Activated CD4-positive, alpha-beta T cell treated with anti-CD3 and anti-CD28 coated beads for 48 hours (primary cell): ENCODE results near the gene CACNB2.
"Not testable (repeated sequence)": the region's sequence is repeated elsewhere in the genome, so short reads cannot be mapped to it uniquely, and the experiment has no call there.

Source experiments
- DNase-seq: peaks from one replicate; pipeline ENCODE4 v3.0.0-alpha.2; 2020

CACNB2 gene

DNA sequence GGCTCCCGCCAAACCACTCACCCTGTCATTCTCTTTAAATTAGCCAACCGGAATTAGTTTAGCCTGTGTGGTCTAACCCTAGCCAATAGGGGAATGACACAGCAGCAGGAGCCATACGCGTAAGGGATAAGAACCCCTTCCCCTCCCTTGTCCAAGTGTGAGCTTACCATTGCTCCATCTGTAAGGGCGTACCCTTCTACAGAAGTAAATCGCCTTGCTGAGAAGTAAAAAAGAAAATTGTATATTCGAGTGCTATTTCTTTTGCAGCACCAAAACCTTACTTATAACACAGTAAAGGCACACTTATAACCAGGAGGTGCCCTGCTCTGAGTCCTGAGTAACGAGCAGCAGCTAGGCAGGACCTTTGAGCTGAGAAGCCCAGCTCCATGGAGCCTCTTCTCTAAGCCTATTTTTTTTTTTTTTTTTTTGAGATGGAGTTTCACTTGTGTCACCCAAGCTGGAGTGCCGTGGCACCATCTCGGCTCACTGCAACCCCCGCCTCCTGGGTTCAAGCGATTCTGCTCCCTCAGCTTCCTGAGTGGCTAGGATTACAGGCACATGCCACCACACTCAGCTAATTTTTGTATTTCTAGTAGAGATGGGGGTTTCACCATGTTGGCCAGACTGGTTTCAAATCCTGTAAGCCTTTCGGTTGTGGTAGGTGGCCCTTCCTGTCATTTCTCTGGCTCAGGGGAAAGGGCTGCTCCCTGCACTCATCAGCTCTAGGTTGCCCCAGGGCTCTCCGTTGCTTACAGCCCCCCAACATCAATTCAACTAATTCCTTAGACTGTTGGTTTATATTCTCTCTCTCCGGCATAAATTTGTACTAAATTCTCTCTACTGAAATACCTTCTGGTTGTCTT, 437.8 kb downstream of the CACNB2 start:
- DNase-seq, result no peak

DNA sequence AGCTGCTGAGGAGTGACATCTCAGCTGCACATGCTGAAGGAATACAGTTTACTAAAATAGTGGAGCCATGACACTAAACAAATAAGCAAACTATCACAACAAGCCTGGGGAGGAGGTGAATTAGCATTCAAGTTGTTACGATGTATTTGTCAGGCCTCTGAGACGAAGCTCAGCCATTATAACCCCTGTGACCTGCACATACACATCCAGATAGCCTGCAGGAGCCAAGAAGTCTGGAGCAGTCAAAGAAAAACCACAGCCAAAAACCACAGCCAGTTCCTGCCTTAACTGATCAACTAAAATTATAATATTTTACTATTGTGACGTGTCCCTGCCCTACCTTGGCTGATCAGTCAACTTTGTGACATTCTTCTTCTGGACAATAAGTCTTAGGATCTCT, 442.6 kb downstream of the CACNB2 start:
- DNase-seq, result no peak

DNA sequence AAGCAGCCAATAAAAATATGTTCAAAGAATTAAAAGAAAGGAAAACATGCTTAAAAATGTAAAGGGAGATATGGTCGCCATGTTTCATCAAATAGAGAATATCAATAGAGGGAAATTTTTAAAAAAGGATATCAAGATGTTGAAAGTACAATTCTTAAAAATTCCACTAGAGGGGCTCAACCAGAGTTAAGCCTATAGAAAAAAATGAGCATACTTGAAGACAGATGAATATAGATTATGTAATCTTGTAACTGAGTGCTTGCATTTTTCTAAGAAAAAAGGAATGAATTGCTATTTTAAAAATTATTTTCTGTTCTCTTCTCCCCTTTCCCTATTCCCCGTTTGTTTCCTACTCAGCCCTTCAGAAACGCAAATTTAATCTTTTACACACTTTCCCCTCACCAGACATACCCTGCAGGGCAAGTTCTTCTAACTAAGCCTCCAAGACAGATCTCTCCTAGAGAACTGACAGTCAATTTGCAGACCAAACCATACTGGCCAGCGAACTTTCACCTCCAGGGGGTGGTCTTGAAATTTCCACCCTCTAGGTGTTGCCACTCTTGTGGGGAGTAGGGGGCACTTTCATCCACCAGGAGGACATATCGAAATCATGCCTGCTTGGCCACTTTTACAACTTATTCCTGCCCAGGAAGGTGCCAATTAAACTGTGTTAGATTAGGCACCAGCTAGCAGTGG, 443.5 kb downstream of the CACNB2 start:
- DNase-seq, result no peak

DNA sequence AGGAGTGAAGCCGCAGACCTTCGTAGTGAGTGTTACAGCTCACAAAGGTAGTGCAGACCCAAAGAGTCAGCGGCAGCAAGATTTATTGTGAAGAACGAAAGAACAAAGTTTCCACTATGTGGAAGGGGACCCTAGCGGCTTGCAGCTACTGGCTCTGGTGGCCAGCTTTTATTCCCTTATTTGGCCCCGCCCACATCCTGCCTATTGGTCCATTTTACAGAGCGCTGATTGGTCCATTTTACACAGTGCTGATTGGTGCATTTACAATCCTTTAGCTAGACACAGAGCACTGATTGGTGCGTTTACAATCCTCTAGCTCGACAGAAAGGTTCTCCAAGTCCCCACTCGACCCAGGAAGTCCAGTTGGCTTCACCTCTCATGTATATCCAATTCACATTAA, 446.4 kb downstream of the CACNB2 start:
- DNase-seq, result not testable (repeated sequence)

DNA sequence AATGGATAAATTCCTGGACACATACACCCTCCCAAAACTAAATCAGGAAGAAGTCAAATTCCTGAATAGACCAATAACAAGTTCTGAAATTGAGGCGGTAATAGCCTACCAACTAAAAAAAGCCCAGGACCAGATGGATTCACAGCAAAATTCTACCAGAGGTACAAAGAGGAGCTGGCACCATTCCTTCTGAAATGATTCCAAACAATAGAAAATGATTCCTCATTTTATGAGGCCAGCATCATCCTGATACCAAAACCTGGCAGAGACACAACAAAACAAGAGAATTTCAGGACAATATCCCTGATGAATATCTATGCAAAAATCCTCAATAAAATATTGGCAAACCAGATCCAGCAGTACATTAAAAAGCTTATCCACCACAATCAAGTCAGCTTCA, 450.9 kb downstream of the CACNB2 start:
- not testable (repeated sequence) for DNase-seq
